Measurements from ENCODE around the gene RMND1.

GRCh38 chr6:151358475-151358874 lies 93.5 kb downstream of the RMND1 start:
- TF ChIP-seq POLR2AphosphoS5 (IDR thresholded peaks at IDR 0.05; ENCODE audit: low read depth, low read length) (no peak), POLR2A (IDR thresholded peaks at IDR 0.05; ENCODE audit: low read depth, low read length) (no peak), SPI1 (IDR thresholded peaks at IDR 0.05; ENCODE audit: low read depth, low read length) (no peak)

All from GM12891 (cell line).